ENCODE measurements around the gene GPI.
"Not testable (repeated sequence)": the region's sequence is repeated elsewhere in the genome, so short reads cannot be mapped to it uniquely, and the experiment has no call there.

The GPI gene

DNA sequence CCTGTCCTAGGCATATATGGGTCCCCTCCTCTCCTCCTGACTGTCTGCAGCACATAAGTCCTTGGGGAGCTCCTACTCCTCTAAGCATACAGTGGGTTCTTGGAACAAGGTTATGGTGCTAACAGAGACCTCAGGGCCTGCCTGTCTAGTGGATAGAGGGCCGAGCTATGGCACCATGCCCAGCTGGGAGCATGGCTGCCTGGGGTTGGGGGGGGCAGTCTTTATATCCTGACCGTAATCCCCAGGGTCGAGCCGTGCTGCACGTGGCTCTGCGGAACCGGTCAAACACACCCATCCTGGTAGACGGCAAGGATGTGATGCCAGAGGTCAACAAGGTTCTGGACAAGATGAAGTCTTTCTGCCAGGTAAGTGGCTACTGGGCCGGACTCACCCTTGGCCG is 3.3 kb downstream of the GPI start:
- no peak for DNase-seq

GRCh38 chr19:34369166-34369565 is 4.2 kb downstream of the GPI start:
- not testable (repeated sequence) for DNase-seq

DNA sequence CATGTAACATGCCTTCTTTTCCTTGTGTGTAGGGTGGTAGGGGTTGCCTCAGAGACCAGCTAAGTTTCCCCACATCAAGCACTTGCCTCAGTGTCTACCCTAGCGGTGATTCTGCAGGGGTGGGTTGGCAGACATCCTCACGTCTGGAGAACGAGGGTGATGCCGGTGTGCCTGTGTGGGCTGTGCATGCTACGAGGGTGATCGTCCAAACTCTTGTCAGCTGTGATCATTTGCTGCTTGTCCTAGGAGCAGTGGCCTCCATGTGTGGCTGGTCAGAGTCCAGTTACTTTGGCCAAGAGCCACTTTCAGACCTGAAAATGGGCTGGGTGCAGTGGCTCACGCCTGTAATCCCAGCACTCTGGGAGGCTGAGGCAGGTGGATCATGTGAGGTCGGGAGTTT is 5.1 kb downstream of the GPI start:
- no peak for DNase-seq

DNA sequence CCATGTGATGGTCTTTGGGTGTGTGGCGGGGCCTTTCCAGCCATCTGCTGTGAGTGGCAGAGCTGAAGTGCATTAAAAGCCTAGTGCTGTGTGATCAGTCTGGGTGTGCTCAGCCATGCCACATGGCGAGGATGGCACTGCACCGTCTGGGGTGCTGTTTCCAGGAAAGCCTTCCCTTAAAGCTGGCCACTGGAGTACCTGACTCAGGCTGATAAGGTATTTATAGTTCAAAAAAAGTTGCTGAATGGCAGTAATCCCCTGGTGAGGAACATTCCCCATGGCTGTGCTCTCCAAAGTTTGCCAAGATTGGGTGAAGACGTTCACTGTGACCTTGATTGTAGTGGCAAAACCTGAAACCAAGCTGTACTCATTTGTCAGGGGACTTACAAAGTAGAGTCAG is 6.0 kb downstream of the GPI start:
- no peak for DNase-seq

DNA sequence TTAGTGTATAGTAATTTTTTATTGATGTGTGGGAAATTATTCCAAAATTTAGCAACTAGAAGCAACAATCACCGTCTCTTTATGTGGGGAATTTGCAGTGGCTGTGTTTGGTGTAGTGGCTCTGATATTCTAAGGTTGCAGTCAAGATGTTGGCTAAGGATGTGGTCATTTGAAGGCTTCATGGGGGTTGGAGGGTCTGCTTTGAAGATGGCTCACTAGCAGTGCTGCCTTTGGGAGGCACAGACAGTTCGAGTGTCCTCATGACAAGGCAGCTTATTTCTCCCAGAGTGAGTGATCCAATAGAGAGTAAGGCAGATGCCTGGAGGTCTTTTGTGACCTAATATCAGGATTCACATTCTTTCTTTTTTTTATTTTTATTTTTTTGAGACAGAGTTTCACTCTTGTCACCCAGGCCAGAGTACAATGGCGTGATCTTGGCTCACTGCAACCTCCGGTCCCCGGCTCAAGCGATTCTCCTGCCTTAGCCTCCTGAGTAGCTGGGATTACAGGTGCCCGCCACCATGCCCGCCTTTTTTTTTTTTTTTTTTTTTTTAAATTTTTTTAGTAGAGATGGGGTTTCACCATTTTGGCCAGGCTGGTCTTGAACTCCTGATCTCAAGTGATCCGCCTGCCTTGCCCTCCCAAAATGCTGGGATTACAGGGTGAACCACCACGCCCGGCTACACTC is 8.7 kb downstream of the GPI start:
- no peak for DNase-seq

DNA sequence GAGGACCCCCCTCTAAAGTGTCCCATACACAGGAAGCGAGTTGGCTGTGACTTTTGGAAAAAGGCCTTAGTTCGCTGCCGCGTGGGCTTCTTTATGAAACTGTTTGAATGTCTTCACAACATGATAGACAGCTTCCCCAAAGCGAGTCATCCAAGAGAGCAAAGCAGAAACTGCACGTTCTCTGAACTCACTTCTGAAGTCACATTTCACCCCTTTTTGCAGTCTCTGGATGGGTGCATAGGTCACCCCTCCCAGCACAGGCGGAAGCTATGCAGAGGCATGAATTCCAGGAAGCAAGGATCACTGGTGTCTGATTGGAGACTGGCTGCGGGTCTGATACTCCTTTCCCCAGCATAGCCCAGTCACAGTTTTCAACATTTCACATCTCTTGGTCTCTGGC is 10.6 kb downstream of the GPI start:
- DNase-seq, result no peak

GRCh38 chr19:34380639-34381241 is 15.7 kb downstream of the GPI start:
- no peak for DNase-seq

DNA sequence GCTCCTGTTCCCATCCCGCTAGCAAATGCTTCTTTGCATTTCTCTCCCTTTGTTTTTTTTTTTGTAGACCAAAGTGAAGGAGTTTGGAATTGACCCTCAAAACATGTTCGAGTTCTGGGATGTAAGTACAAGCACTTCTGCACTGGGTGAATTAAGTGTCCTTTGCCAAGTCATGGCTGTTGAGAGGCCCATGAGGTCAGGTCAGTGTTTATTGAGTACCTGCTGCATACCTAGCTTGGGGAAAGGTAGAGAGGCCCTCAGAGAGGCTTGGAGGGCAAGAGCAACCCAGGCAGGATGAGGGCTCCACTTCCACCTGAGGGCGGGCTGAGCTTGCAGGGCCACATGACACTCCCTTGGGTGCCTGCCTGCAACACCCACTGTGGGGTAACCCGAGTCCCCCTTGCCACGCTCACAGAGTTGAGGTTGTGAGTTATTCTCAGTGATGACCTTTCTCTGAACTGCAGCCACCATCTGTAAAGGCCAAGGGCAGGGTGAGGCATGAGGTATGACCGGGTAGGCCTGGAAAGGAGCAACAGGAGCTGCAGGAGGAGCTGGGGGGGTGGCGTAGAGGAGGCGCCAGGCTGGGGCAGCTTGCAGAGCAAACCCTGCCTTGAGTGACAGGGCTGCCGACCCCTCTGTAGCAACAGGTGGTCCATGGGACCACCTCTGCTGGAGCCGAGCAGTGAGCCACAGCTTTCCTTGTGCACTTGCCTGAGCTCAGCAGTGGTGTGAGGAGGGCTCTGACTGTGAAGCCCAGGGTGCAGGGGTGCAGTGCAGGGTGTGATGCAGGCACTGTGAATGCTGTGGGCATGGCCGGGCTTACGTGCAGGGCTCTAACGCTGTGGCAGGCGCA is 16.6 kb downstream of the GPI start:
- DNase-seq, result no peak

DNA sequence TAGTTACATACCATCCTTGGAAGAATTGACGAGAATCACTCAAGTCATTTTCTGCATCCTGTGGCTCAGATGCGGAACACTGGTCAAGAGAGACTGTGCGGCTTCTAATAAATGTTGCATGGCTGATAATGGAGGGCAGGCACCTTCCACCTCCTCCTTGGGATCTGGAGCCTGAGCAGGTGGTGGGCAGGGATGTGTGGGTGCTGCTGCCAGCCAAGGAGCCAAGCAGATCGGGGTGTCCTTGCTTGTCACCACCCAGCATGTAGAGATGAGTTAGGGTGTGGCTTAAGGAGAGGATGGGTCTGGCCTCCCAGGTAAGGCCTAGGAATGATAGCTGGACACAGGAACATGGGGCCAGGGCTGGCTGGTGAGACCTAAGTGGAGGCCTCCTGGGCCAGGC is 17.5 kb downstream of the GPI start:
- no peak for DNase-seq

GRCh38 chr19:34383599-34383998 is 18.6 kb downstream of the GPI start:
- no peak for DNase-seq

GRCh38 chr19:34386645-34387445 is 21.8 kb downstream of the GPI start:
- no peak for DNase-seq

DNA sequence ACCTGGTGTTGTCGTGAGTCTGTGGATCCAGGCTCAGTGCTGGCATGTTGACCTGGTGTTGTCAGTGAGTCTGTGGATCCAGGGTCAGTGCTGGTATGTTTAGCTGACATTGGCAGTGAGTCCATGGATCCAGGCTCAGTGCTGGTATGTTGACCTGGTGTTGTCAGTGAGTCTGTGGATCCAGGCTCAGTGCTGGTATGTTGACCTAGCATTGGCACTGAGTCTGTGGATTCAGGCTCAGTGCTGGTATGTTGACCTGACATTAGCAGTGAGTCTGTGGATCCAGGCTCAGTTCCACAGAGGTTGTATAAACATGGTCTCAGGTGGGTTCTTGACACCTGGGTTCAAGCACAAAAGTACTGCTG is 22.4 kb downstream of the GPI start:
- DNase-seq, result no peak

- not testable (repeated sequence) for DNase-seq
Observed at GRCh38 chr19:34388745-34389144, 23.7 kb downstream of the GPI start.

DNA sequence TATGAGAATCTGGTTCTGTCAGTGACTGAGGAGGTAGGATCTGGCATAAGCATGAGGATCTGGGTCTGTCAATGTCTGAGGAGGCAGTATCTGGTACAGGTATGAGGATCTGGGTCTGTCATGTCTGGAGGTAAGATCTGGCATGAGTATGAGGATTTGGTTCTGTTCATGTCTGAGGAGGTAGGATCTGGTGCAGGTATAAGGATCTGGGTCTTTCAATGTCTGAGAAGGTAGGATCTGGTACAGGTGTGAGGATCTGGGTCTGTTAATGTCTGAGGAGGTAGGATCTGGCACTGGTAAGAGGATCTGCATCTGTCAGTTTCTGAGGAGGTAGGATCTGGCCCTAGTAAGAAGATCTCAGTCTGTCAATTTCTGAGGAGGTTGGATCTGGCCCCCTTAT is 26.8 kb downstream of the GPI start:
- no peak for DNase-seq

DNA sequence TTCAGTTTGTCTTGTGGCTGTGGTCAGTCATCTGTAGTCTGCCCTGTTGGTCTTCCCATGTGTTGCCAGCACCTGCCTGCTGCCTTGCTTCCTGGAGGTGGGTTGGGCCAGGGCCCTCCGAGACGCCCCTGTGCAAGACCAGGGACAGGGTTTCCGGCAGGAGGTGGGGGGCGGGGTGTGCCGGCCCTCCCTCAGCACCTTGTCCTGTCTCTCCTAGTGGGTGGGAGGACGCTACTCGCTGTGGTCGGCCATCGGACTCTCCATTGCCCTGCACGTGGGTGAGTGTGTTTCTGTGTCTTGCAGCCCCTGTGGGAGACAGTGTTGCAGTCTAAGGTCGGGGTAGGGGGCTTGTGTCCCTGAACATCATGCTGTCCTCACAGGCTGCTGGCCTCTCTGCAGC is 28.0 kb downstream of the GPI start:
- DNase-seq, result no peak

DNA sequence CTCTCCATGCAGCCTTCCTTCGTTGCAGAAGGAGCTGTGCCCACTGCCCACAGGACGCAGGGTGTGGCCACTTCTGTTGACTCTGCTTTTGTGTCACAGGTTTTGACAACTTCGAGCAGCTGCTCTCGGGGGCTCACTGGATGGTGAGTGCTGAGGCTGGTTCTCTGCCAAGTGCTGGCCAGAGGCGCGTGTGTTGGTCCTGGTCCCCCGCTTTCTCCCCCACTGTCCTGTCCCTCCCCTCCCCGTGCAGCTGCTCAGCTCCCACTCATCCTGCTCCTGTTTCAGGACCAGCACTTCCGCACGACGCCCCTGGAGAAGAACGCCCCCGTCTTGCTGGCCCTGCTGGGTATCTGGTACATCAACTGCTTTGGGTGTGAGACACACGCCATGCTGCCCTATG is 28.6 kb downstream of the GPI start:
- DNase-seq, result no peak

GRCh38 chr19:34397853-34398252 is 32.9 kb downstream of the GPI start:
- DNase-seq, result no peak

GRCh38 chr19:34399886-34400285 is 34.9 kb downstream of the GPI start:
- no peak for DNase-seq

- not testable (repeated sequence) for DNase-seq
Observed at GRCh38 chr19:34400844-34401243, 35.8 kb downstream of the GPI start.

GRCh38 chr19:34402074-34402600 is 37.1 kb downstream of the GPI start:
- DNase-seq, result no peak

- DNase-seq, result no peak
Observed at GRCh38 chr19:34403784-34404108, 38.8 kb downstream of the GPI start.

DNA sequence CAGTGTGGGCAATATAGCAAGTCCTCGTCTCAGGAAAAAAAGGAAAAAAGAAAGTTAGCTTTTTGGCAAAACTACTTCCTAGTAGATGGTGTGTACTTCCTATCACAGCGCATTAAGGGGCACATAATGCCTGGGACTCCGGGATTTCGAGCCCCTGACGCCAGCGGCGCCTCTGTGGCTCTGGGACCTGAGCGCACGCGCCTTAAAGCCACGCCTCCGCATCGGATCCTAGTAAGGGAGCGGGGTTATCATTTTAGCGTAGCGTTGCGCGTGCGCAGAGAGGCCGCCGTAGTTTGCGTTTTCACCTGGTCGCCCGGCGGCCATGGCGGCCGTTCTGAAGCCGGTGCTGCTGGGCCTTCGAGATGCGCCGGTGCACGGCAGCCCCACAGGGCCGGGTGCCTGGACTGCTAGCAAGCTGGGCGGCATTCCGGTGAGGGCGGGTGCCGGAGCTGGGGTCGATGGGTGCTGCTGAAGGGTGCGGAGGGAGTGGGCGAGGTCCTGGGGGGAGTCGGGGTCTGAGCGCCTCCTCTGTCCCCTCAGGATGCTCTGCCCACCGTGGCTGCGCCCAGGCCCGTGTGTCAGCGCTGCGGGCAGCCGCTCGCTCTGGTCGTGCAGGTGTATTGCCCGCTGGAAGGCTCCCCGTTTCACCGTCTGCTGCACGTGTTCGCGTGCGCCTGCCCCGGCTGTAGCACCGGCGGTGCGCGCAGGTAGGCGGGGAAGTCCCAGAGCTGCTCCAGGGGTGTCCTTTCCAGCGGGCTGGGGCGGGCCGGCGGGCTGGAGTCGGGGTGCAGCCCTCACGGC is 39.3 kb downstream of the GPI start, which contains the start of gene PDCD2L:
TSS of gene PDCD2L (plus strand) at position 291 of the 801 bp plus-strand sequence. CDS start at position 323, 32 bp downstream.
- peak; percentile 94 for DNase-seq
